ENCODE results near the gene MAP4K4.
"Not testable (repeated sequence)": the region's sequence is repeated elsewhere in the genome, so short reads cannot be mapped to it uniquely, and the experiment has no call there.

The MAP4K4 gene

DNA sequence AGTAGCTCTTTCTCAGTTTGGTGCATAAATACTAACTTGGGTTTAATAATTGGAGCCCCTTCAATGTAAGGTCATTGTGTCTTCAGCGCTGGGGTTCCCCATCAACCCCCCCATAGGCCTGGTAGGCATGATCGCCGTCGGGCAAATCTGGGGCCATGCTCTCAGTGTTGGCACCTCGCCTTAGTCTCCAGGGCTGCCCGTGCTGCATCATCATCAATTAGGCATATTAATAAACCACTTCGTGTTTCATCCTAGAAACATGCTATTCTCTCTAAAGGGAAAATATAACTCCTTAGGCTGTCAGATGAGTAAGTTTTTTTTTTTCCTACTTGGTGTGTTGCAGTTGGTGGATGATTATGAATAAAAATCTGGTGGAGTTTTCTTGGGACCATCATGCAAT, 197.5 kb downstream of the MAP4K4 start:
- in situ Hi-C loops (cut with MboI; ENCODE audit: low sequenced_read_pairs): no loop called here

DNA sequence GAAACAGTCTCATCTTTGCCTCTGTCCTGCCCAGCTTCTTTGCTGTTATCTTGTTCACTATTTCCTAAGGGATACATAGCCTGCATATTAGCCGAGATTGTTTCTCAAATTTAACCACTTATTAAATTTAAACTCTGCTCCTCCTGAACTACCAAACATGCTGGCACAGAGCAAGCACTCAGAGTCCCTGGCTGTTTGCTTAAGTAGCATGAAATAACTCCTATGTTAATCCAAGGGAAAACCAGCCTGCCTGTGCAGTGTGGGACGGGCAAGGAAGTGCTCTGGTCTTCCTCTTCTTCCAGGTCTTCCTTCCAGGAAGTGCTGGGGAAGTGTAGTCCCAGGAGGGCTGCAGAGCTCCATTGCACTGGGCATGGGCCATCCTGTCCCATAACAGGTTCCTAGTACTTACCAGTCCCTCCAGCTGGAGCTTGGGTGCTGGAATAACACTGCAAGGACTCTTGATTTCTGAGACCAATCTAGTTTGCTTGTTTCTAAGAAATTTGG, 198.4 kb downstream of the MAP4K4 start:
- in situ Hi-C loops (cut with MboI; ENCODE audit: low sequenced_read_pairs): no loop called here

DNA sequence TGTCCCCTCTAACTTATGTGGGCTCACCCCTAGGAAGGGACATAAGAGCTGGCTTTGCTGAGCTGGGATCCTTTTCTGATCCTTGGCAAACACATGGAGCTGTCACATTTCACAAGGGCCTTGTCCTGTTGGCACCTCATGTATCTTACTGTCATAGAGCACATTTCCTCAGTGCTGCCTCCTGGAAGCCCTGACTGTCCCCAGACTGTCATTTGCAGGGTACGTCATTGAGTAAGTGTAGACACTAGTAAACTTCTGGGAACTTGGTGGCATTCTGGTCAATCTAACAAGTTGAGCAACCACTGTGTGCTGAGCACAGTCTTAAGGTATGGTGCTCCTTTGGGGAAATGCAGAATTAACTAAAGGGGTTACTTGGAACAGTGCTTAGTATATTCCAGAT, 199.8 kb downstream of the MAP4K4 start:
- in situ Hi-C loops (cut with MboI; ENCODE audit: low sequenced_read_pairs): no loop called here

DNA sequence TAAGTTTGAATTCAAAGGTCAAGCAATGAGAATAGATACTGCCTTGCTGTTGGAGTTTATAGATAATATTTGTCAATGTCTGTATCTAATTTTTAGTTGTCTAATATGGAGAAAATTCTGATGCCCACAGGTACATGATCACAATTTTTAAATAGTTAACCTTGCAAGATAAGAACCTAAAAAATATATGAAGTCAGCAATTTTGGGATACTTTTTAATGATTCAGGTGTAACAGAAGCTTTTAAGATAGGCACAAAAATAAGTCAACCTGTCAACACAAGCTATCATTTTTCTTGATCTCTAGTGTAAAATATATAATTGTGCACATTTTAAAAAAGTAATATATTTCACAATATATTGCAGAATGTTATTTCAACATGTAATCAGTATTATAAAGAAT, 201.8 kb downstream of the MAP4K4 start:
- in situ Hi-C loops (cut with MboI; ENCODE audit: low sequenced_read_pairs): no loop called here

DNA sequence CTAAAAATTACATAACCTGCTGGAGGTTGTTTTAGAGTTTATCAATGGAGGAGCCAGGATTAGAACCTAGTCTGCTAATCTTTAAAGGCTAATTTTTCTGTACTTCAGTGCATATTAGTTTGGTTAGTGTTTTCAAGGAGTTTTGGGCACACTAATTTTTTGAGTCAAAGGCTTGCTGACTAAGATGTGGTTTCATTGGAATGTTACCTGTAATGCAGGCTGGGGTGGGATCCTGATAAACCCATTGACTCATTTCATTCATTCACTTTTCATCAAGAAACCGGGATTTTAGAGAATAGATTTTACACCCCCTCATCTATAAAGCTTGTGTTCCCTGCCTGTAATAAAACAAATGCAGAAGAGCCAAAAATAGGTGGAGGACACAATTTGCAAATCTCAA, 202.4 kb downstream of the MAP4K4 start:
- in situ Hi-C loops (cut with MboI; ENCODE audit: low sequenced_read_pairs): no loop called here

DNA sequence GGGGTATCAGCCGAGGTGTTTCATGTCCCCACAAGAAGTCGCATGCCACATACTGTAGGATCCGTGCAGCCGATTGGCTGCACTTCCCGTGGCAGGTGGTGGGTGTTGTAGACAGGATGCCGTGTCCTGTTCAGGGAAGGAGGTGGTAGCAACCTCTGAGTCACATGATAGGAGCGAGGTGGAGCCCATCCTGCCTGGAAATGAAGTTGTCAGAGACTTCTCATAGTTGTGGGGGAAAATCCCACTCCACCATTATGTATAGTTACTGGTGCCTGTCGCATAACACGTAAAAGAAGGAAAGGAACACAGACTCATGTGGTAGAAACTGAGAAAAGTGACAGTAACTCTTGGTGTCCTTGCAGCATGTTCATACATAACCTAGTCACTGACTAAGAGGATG, 202.9 kb downstream of the MAP4K4 start:
- in situ Hi-C loops (cut with MboI; ENCODE audit: low sequenced_read_pairs): no loop called here

DNA sequence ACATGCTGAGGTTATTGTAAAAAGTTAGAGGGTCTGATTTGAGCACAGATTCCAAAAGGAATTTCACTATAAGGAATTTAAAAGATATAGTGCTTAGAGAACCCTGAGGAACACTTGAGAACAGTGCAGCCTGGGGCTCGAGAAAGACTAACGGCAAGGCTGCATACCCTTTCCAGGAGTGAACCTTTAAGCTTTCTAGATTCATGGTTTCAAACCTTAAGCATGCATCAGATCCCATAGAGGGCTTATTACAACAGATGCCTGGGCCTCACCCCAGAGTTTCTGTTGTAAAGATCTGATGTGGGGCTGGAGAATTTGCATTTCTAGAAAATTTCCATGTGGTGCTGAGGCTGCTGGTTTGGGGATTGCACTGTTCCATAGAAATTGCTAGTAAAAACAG, 203.7 kb downstream of the MAP4K4 start:
- in situ Hi-C loops (cut with MboI; ENCODE audit: low sequenced_read_pairs): no loop called here

DNA sequence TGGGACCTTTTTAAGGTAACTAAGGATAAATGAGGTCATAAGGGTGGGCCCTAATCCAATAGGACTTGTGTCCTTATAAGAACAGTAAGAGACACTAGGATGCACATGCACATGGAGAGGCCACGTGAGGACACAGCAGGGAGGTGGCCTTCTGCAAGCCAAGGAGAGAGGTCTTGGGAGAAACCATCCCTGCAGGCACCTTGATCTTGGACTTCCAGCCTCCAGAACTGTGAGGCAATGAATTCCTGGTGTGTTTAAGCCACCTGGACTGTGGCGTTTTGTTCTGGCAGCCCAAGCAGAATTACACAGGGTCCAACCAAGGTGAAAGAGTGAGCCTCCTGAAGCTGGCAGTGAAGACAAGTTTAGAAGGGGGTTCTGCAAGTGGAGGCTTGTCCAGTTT, 204.7 kb downstream of the MAP4K4 start:
- in situ Hi-C loops (cut with MboI; ENCODE audit: low sequenced_read_pairs): no loop called here

DNA sequence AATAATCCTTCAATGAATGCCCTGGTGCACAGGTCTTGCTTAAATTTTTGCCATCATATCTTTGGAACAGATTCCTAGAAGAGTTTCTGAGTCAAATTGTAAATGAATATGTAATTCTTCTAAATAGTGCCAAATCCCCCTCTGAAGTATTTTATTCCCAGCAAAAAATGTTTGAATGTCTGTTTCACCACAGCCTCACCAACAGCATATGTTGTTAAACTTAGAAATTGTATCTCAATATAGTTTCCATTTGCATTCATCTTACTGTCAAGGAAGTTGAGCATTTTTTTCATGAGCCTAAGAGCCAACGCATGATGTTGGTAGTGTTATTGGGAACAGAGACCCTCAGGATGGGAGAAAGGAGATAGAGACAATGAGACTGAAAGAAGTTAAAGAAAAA, 207.4 kb downstream of the MAP4K4 start:
- in situ Hi-C loops (cut with MboI; ENCODE audit: low sequenced_read_pairs): no loop called here

DNA sequence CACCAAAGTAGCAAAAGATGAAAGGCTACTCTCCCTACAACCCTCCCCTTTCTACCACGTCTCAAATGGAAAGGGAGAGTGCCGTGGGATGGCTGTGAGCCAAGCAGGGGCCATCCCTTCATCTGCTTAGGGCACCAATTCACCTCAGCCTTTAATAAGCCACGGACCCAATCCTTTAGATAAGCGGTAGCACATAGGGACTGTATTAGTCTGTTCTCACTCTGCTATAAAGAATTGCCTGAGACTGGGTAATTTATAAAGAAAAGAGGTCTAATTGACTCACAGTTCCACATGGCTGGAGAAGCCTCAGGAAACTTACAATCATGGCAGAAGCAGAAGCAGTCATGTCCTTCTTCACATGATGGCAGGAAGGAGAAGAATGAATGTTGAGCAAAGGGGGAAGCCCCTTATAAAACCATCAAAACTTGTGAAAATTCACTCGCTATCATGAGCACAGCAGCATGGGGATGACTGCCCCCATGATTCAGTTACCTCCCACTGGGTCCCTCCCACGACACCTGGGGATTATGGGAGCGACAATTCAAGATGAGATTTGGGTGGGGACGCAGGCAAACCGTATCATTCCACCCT, 208.3 kb downstream of the MAP4K4 start:
- in situ Hi-C loops (cut with MboI; ENCODE audit: low sequenced_read_pairs): no loop called here

DNA sequence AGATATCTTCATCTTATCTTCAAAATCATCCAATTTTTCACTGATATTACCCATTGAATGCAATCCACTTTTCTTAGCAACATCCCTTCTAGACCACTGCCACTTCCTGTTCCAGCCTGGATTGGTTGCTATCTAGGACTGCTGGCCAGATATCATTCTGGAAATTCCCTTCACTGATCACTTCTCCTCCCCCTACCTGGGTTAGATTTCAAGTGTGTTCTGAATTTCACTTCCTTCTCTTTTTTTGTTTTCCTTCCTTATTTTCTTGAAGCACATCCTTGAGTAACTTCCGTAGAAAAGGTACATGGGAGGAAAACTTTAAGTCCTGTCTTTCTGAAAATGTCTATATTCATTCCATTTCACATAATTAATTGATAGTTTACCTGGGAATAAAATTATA, 212.3 kb downstream of the MAP4K4 start:
- in situ Hi-C loops (cut with MboI; ENCODE audit: low sequenced_read_pairs): no loop called here

DNA sequence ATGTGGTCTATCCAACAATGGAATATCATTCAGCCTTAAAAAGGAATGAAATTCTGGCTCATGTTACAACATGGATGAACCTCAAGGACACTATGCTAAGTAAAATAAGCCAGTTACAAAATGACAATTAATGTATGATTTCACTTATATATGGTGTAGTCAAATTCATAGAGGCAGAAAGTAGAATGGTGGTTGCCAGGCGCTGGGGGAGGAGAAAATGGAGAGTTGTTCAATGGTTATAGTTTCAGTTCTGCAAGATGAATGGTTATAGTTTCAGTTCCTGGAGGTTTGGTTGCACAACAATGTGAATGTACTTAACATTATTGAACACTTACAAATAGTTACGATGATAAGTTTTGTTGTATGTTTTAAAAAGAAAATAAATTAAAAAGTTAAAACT, 215.0 kb downstream of the MAP4K4 start:
- in situ Hi-C loops (cut with MboI; ENCODE audit: low sequenced_read_pairs): no loop called here

DNA sequence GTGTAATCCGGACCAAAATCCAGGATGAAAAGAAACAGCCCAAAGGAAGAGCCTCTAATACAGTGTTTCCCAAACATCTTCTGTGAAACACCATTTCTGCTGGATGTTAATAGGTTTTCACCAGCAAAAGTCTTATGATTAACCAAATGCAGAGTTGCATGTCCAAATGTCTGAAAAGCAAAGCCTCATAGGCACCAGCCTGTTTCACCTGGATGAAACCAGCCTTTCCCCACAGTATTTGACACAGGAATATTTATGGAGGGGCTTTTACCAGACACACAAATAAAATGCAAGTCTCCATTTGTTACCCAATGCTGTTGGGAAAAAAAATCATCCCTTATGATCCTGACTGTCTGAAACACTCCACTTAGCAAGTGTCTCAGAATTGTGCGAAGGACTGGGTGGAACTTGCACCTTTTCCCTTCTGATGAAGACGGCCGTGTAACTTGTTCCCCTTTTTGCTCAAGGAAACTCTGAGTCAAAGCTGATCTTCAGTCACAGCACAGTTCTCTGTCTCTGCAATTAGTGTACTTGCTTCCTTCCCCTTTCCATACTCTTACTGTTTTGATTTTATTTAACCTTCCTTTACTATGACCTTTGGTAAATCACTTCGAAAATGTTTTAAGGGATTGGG, 223.9 kb downstream of the MAP4K4 start:
- in situ Hi-C loops (cut with MboI; ENCODE audit: low sequenced_read_pairs): no loop called here

DNA sequence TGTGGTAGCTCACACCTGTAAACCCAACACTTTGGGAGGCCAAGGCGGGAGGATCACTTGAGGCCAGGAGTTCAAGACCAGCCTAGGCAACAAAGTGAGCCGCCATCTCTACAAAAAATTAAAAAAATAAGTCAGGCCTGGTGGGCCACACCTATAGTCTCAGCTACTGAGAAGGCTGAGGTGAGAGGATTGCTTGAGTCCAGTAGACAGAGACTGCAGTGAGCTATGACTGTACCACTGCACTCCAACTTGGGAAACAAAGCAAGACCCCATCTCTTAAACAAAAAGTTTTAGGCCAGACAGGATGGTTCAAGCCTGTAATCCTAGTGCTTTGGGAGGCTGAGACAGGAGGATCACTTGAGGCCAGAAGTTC, 224.4 kb downstream of the MAP4K4 start:
- in situ Hi-C loops (cut with MboI; ENCODE audit: low sequenced_read_pairs): no loop called here

DNA sequence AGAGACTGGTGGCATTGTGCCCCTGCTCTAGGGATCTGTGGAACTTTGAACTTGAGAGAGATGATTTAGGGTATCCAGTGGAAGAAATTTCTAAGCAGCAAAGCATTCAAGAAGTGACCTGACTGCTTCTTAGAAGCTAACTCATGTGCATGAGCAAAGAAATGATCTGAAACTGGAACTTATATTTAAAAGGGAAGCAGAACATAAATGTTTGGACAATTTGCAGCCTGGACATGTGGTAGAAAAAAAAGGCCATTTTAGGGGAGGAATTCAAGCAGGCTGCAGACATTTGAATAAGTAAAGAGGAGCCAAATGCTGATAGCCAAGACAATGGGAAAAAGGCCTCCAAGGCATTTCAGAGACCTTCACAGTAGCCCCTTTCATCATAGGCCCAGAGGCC, 226.8 kb downstream of the MAP4K4 start:
- in situ Hi-C loops (cut with MboI; ENCODE audit: low sequenced_read_pairs): not testable (repeated sequence)

DNA sequence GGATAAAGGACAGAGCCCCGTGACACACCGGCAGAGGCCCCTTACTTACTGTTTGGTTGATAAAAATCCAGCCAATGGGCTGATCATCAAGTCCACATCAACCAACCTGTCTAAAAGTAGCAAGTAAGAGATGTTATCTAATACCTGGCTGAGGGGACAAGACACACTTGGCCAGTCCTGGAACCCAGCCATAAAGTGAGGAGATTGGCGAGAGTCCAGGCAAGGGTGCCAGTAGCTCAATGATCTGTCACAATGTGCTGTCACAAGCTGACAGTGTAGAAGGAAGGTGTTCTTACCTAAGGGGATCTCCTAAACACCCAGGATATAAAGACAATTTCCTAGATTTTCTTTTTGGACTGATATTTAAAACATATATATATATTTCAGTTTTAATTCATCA, 232.5 kb downstream of the MAP4K4 start:
- in situ Hi-C loops (cut with MboI; ENCODE audit: low sequenced_read_pairs): no loop called here

DNA sequence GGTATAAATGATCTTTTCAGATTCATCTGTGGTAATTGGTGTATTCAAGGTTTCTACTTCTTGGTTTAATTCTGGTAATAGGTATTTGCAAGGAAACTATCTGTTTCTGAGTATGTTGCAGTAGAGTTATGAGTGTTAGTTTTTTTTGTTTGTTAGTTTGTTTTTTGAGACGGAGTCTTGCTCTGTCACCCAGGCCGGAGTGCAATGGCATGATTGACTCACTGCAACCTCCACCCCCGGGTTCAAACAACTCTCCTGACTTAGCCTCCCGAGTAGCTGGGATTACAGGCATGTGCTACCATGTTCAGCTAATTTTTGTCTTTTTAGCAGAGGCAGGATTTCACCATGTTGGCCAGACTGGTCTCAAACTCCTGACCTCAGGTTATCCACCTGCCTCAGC, 233.3 kb downstream of the MAP4K4 start:
- in situ Hi-C loops (cut with MboI; ENCODE audit: low sequenced_read_pairs): no loop called here

DNA sequence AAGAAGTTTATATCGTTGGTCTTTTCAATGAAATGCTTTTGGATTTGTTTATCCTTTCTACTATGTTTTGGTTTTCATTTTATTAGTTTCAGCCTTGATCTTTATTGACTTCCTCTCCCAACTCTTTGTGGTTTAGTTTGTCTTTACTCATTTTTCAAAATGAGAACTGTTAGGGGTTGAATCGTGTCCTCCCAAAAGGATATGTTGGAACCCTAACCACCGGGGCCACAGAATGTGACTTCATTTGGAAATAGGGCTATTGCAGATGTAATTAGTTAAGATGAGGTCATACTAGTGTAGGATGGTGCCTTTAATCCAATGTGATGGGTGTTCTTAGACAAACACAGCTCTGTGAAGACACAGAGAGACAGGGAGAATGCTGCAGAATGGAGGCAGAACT, 233.9 kb downstream of the MAP4K4 start:
- in situ Hi-C loops (cut with MboI; ENCODE audit: low sequenced_read_pairs): no loop called here

DNA sequence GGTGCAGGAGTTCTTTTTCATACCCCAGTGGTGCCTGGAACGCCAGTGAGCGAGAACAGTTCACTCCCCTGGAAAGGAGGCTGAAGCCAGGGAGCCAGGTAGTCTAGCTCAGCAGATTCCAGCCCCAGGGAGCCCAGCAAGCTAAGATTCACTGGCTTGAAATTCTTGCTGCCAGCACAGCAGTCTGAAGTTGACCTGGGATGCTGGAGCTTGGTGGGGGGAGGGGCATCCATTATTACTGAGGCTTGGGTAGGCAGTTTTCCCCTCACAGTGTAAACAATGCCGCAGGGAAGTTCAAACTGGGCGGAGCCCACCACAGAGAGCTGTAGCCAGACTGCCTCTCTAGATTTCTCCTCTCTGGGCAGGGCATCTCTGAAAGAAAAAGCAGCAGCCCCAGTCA, 238.3 kb downstream of the MAP4K4 start:
- in situ Hi-C loops (cut with MboI; ENCODE audit: low sequenced_read_pairs): not testable (repeated sequence)

DNA sequence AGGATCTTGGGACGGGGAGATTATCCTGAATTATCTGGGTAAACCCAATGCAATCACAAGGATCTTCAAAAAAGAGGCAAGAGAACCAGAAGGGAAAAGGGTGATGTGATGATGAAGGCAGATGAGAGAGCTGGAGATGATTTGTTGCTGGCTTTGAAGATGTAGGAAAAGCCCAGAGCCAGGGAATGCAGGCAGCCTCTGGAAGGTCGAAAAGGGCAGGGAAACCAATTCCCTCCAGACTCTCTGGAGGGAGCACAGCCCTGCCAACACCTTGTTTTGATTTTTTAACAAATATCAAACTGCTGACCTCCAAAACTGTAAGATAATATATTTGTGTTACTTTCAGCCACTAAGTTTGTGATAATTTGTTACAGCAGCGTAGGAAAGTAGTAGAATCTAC, 245.3 kb downstream of the MAP4K4 start:
- in situ Hi-C loops (cut with MboI; ENCODE audit: low sequenced_read_pairs): no loop called here

Measured in HL-60/S4 (cell line).